Lung (tissue), 12 donors: ENCODE data around the gene SLC26A6. TPM values are rescaled to one million over a fixed set of nuclear protein-coding genes. Genes with fewer than 3 reads are reported as not detected.

Experiments
- ATAC-seq: fragments of 200-7000 bp; cut with Tn5 transposase; one replicate; pipeline ENCODE4 v1.9.1; 2020; ENCODE audit warnings: moderate number of reproducible peaks; ENCODE audit not compliant: insufficient read depth, low FRiP score
- DNase-seq, 3 donors: peaks; one replicate each; pipeline ENCODE4 v3.0.0-alpha.2; 2013 to 2017
- H3K27ac ChIP-seq, 2 donors: one replicate each; pipeline ENCODE4 v1.5.1; 2013; ENCODE audit warnings: mild to moderate bottlenecking in 2 of 2, moderate library complexity in 2 of 2, control low read depth in 1 of 2, inconsistent platforms in 1 of 2, low read depth in 1 of 2, low read length in 1 of 2
- H3K27me3 ChIP-seq, 3 donors: one replicate each; pipeline ENCODE4 v1.5.1; 2013; ENCODE audit warnings: low read length in 2 of 3; ENCODE audit not compliant: control insufficient read depth in 3 of 3, insufficient read depth in 3 of 3
- H3K36me3 ChIP-seq, 4 donors: one replicate each; pipeline ENCODE4 v1.5.1; 2013; ENCODE audit warnings: low read length in 4 of 4, mild to moderate bottlenecking in 1 of 4, moderate library complexity in 1 of 4; ENCODE audit not compliant: control insufficient read depth in 4 of 4, insufficient read depth in 4 of 4
- H3K4me1 ChIP-seq, 5 donors: one replicate each; pipeline ENCODE4 v1.5.1; 2013; ENCODE audit warnings: low read length in 5 of 5, mild to moderate bottlenecking in 2 of 5, moderate library complexity in 1 of 5; ENCODE audit not compliant: control insufficient read depth in 5 of 5, insufficient read depth in 5 of 5
- H3K4me3 ChIP-seq: one replicate; pipeline ENCODE4 v1.5.1; 2013; ENCODE audit warnings: mild to moderate bottlenecking, control low read depth, moderate library complexity
- H3K9ac ChIP-seq, 2 donors: one replicate each; pipeline ENCODE4 v1.5.1; 2013; ENCODE audit warnings: low read length in 2 of 2, control low read depth in 1 of 2; ENCODE audit not compliant: insufficient read depth in 1 of 2
- H3K9me3 ChIP-seq, 4 donors: one replicate each; pipeline ENCODE4 v1.5.1; 2013; ENCODE audit warnings: low read length in 3 of 4, mild to moderate bottlenecking in 1 of 4, moderate library complexity in 1 of 4; ENCODE audit not compliant: control insufficient read depth in 4 of 4, insufficient read depth in 3 of 4
- WGBS, 2 donors: extraction: QIAGEN DNeasy Blood & Tissue Kit; methylation state at CpG; one replicate each; pipeline ENCODE4 v1.1.7; 2013; 5-methylcytosine and 5-hydroxymethylcytosine counted together
- polyA plus RNA-seq, 2 donors: library from polyadenylated mRNA; stranded (reverse); fragments of 200-250 nt; gene quantifications; one replicate each; pipeline ENCODE4 v1.2.1, GENCODE V29; 2013
- total RNA-seq, 2 donors: library from RNA; depleted of rRNA in 1 of 2; stranded (reverse); fragments of >200 nt in 1 of 2; gene quantifications; one replicate each; pipeline ENCODE4 v1.2.1, GENCODE V29; 2014 to 2021
- TF ChIP-seq, protein P1 (sequence below): IDR thresholded peaks from 2 replicates; pipeline ENCODE4 v1.5.1; 2012; ENCODE audit warnings: mild to moderate bottlenecking; ENCODE audit errors: control extremely low read depth, extremely low read depth
- donor health status: control.
- donor health status: control.
- donor health status: Bipolar disorder and iron deficiency.
- donor health status: healthy.
- donor health status: DM: yes; HTN: yes; CAD: no.

The SLC26A6 gene
- total and polyA plus RNA-seq, 4 donors = 14.6 to 24.5 (median 19.6) TPM

DNA sequence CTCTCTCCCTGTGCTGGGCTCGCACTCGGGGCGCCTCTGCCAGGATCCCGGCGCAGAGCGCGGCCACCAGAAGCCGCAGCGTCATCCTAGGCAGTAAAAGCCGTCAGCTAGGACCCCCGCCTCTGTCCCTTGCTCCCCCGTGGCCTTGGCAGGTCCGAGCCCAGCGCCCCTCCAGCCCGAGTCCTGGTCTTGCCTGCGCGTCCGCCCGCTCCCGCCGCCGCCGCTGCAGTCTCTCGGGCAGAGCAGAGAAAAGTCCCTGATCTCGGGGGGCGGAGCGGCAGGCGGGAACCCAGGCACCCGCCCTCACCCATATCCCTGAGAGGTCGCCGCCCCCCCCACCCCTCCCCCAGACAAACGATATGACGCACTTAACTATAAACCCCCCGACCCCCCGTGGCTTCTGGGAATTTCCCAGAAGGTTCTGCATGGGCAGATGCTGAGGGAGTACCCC, 40.2 kb downstream of the SLC26A6 start, which contains the start of gene COL7A1:
Gene COL7A1, minus strand, starts transcription at position 255 of the 451 bp plus-strand sequence. Its CDS starts 170 bp downstream, at position 85.
- Histone ChIP-seq H3K27me3 (peaks cover 0 to 17% (median 0%) of the 10 kb centered on the region in 3 donors), H3K9me3 (no peaks in the 10 kb centered on the region), H3K4me1 (peaks cover 2 to 36% (median 11%) of the 10 kb centered on the region in 5 donors), H3K9ac (peak within 1 kb of the TSS; percentile 11 to 23), H3K27ac (no peak within 1 kb of the TSS), H3K36me3 (peaks cover 0 to 26% (median 12%) of the 10 kb centered on the region in 4 donors), H3K4me3 (no peak within 1 kb of the TSS)
- DNase-seq (peak; percentile 9 to 33 (median 23)), ATAC-seq (no peak)
- 5 to 18% methylated on average over 31 to 35 of the region's 35 CpGs for WGBS, 2 donors
- TF ChIP-seq, protein P1, sequence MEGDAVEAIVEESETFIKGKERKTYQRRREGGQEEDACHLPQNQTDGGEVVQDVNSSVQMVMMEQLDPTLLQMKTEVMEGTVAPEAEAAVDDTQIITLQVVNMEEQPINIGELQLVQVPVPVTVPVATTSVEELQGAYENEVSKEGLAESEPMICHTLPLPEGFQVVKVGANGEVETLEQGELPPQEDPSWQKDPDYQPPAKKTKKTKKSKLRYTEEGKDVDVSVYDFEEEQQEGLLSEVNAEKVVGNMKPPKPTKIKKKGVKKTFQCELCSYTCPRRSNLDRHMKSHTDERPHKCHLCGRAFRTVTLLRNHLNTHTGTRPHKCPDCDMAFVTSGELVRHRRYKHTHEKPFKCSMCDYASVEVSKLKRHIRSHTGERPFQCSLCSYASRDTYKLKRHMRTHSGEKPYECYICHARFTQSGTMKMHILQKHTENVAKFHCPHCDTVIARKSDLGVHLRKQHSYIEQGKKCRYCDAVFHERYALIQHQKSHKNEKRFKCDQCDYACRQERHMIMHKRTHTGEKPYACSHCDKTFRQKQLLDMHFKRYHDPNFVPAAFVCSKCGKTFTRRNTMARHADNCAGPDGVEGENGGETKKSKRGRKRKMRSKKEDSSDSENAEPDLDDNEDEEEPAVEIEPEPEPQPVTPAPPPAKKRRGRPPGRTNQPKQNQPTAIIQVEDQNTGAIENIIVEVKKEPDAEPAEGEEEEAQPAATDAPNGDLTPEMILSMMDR = no peak

- Histone ChIP-seq H3K9me3 (no peaks in the 10 kb centered on the region), H3K4me1 (peaks cover 2 to 36% (median 11%) of the 10 kb centered on the region in 5 donors), H3K9ac (peak overlapping the region; percentile 11 to 23), H3K27me3 (peaks cover 0 to 17% (median 0%) of the 10 kb centered on the region in 3 donors), H3K36me3 (peaks cover 0 to 20% (median 7%) of the 10 kb centered on the region in 4 donors), H3K4me3 (no peak overlapping the region), H3K27ac (no peak overlapping the region)
- DNase-seq (peak in 2 of 3 donors; percentile 22 to 34), ATAC-seq (no peak)
- TF ChIP-seq, protein P1 = no peak
- WGBS, 2 donors = 29 to 43% methylated on average over 39 of the region's 39 CpGs
These were observed 40.7 kb downstream of the SLC26A6 start for GRCh38 chr3:48594417-48595049.

DNA sequence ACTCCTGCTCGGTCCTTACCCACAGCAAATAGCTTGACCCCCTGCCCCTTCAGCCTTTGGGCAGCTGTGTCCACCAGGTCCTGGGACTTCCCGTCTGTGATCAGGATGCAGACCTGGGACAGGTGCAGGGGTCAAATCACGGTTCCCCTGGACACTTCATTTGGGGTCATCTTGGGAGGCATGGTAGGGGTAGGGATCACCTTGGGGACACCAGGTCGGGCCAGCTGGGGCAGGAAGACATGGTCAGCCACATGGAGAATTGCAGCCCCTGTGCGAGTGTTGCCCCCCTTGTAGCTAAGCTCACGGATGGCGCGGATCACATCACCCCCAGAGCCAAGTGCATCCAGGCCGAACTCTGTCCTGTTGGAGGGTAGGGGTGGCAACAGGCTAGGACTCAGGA, 41.9 kb downstream of the SLC26A6 start:
- Histone ChIP-seq H3K4me1 (peaks cover 0 to 24% (median 9%) of the 10 kb centered on the region in 5 donors), H3K4me3 (no peak overlapping the region), H3K27me3 (peaks cover 0 to 17% (median 0%) of the 10 kb centered on the region in 3 donors), H3K9me3 (no peaks in the 10 kb centered on the region), H3K36me3 (peaks cover 0 to 9% (median 4%) of the 10 kb centered on the region in 4 donors), H3K27ac (no peak overlapping the region), H3K9ac (no peak overlapping the region)
- ATAC-seq (no peak), DNase-seq (no peak)
- TF ChIP-seq, protein P1 = no peak
- WGBS, 2 donors = 94% methylated on average over 9 of the region's 9 CpGs
